Calu3 (cell line): Measurements from ENCODE around the gene SLC13A1. TPM values are rescaled to one million over a fixed set of nuclear protein-coding genes. Genes with fewer than 3 reads are reported as not detected.

Source experiments
- BruUV-seq: library from RNA; stranded (reverse); fragments of 400-500 nt; replicated peaks from 2 replicates; lab custom pipeline; 2021; lab: Mats Ljungman, UMichigan
- CTCF ChIA-PET: fragments of 300-600 bp; sonication (Branson Sonifier 250); formaldehyde crosslinking; loops from one replicate; lab custom pipeline; 2022; ENCODE audit warnings: antibody characterized with exemption; lab: Charles Lee
- DNase-seq: peaks from one replicate; pipeline ENCODE4 v3.0.0; 2022
- H3K27ac Mint-ChIP-seq: one replicate; pipeline ENCODE4 v1.8.0; 2022; ENCODE audit warnings: mixed read lengths; ENCODE audit not compliant: unreplicated experiment
- H3K27me3 Mint-ChIP-seq: one replicate; pipeline ENCODE4 v1.8.0; 2022; ENCODE audit warnings: mixed read lengths; ENCODE audit not compliant: unreplicated experiment
- H3K36me3 Mint-ChIP-seq: one replicate; pipeline ENCODE4 v1.8.0; 2022; ENCODE audit warnings: mild to moderate bottlenecking, moderate library complexity, mixed read lengths; ENCODE audit not compliant: insufficient read depth, unreplicated experiment
- H3K4me1 Mint-ChIP-seq: one replicate; pipeline ENCODE4 v1.8.0; 2022; ENCODE audit warnings: mild to moderate bottlenecking, low read depth, mixed read lengths; ENCODE audit not compliant: unreplicated experiment
- H3K4me3 Mint-ChIP-seq: one replicate; pipeline ENCODE4 v1.8.0; 2022; ENCODE audit warnings: mild to moderate bottlenecking, low read depth, moderate library complexity, mixed read lengths; ENCODE audit not compliant: unreplicated experiment
- H3K9me3 Mint-ChIP-seq: one replicate; pipeline ENCODE4 v1.8.0; 2022; ENCODE audit warnings: low read depth, mixed read lengths; ENCODE audit not compliant: unreplicated experiment
- CTCF ChIP-seq: fragments of 200-600 bp; IDR thresholded peaks from one replicate; pipeline ENCODE4 v1.8.0; 2022; ENCODE audit warnings: antibody characterized with exemption; ENCODE audit not compliant: unreplicated experiment
- intact Hi-C: fragments of 100-400 bp; cut with micrococcal nuclease; formaldehyde crosslinking; loops from one replicate; pipeline ENCODE4 v1.10.0; 2022; ENCODE audit not compliant: unreplicated experiment
- total RNA-seq: library from RNA; stranded (reverse); gene quantifications from 2 replicates; pipeline ENCODE4 v1.2.3, GENCODE V29; 2022

Gene SLC13A1
- total RNA-seq, 1 experiment from 2014 or later = not detected

GRCh38 chr7:123151443-123151842, 48.3 kb downstream of the SLC13A1 start:
- BruUV-seq = no TSS peak
- H3K4me1 Mint-ChIP-seq = no peaks in the 10 kb centered on the region
- TF ChIP-seq CTCF = no peak
- no peak for DNase-seq
- H3K4me3 Mint-ChIP-seq = no peak overlapping the region
- H3K9me3 Mint-ChIP-seq = no peaks in the 10 kb centered on the region
- no peaks in the 10 kb centered on the region for H3K36me3 Mint-ChIP-seq
- CTCF ChIA-PET = no interaction called here
- H3K27ac Mint-ChIP-seq = no peak overlapping the region
- intact Hi-C loops = loop anchor here (5.0 kb wide), 1 partner anchor 599 kb away; no protein-coding TSS in a partner anchor
- no peaks in the 10 kb centered on the region for H3K27me3 Mint-ChIP-seq

- Mint-ChIP-seq H3K4me1 (no peaks in the 10 kb centered on the region), H3K27me3 (peaks cover 9% of the 10 kb centered on the region), H3K36me3 (no peaks in the 10 kb centered on the region), H3K4me3 (no peak overlapping the region), H3K27ac (no peak overlapping the region), H3K9me3 (no peaks in the 10 kb centered on the region)
- no TSS peak for BruUV-seq
- DNase-seq = no peak
- no peak for TF ChIP-seq CTCF
- intact Hi-C loops = no loop called here
- CTCF ChIA-PET = no interaction called here
Observed at GRCh38 chr7:123148813-123149212, 51.0 kb downstream of the SLC13A1 start.

- DNase-seq = no peak
- Mint-ChIP-seq H3K4me3 (no peak overlapping the region), H3K36me3 (no peaks in the 10 kb centered on the region), H3K27me3 (peaks cover 17% of the 10 kb centered on the region), H3K4me1 (no peaks in the 10 kb centered on the region), H3K27ac (no peak overlapping the region), H3K9me3 (no peaks in the 10 kb centered on the region)
- CTCF ChIA-PET = no interaction called here
- no TSS peak for BruUV-seq
- no peak for TF ChIP-seq CTCF
- intact Hi-C loops = no loop called here
Observed at GRCh38 chr7:123143252-123144006, 56.3 kb downstream of the SLC13A1 start.

GRCh38 chr7:123140561-123140960, 59.2 kb downstream of the SLC13A1 start:
- H3K4me3 Mint-ChIP-seq = no peak overlapping the region
- H3K4me1 Mint-ChIP-seq = no peaks in the 10 kb centered on the region
- TF ChIP-seq CTCF = no peak
- DNase-seq = no peak
- no TSS peak for BruUV-seq
- no peaks in the 10 kb centered on the region for H3K36me3 Mint-ChIP-seq
- peaks cover 17% of the 10 kb centered on the region for H3K27me3 Mint-ChIP-seq
- intact Hi-C loops = no loop called here
- CTCF ChIA-PET = no interaction called here
- H3K9me3 Mint-ChIP-seq = no peaks in the 10 kb centered on the region
- no peak overlapping the region for H3K27ac Mint-ChIP-seq
